ENCODE data around the gene TSPEAR. TPM values are rescaled to one million over a fixed set of nuclear protein-coding genes. Genes with fewer than 3 reads are reported as not detected.
A peak's percentile ranks its signal among the peaks of the same experiment; 100 is the strongest.

Gene TSPEAR
- total RNA-seq, 4 donors from 2014 or later, result under 0.01 to 0.23 TPM; not detected in 2

DNA sequence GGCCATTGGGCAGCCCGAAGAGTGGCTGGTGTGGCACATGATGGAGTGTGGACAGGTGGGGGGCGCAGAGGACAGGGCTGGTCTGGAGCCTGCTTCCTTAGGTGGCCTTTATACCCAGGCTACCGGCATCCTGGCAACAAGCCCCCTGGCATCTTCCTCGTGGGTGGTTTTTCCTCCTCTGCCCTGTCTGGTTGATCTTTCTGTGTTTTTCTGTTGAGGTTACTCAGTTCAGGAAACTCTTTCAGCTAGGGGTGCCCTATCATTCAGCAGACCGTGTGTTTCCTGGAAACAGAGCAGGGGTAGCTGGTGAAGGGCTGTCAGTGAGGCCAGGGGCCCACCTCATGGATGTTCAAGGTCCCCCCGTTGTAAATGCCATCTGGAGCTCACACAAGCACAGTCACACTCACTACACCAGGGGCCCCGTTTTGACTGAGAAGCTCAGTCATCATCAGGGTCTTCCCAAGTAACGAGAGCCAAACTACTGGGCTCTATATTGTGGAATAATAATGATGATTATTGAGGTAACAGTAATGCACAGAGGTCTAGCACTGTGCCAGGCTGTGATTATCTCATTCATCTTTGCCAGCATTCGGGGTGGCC lies 56.7 kb downstream of the TSPEAR start, which contains the start of gene KRTAP12-4:
Gene KRTAP12-4 (minus strand): TSS at position 84 of the 600 bp plus-strand sequence. CDS start 45 bp downstream, at position 39.
- TF ChIP-seq, protein P1, sequence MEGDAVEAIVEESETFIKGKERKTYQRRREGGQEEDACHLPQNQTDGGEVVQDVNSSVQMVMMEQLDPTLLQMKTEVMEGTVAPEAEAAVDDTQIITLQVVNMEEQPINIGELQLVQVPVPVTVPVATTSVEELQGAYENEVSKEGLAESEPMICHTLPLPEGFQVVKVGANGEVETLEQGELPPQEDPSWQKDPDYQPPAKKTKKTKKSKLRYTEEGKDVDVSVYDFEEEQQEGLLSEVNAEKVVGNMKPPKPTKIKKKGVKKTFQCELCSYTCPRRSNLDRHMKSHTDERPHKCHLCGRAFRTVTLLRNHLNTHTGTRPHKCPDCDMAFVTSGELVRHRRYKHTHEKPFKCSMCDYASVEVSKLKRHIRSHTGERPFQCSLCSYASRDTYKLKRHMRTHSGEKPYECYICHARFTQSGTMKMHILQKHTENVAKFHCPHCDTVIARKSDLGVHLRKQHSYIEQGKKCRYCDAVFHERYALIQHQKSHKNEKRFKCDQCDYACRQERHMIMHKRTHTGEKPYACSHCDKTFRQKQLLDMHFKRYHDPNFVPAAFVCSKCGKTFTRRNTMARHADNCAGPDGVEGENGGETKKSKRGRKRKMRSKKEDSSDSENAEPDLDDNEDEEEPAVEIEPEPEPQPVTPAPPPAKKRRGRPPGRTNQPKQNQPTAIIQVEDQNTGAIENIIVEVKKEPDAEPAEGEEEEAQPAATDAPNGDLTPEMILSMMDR (IDR thresholded peaks at IDR 0.05), result no peak
- TF ChIP-seq POLR2AphosphoS5 (IDR thresholded peaks at IDR 0.05) (no peak), EP300 (IDR thresholded peaks at IDR 0.05) (no peak), POLR2A (IDR thresholded peaks at IDR 0.05; ENCODE audit: low read depth) (no peak)
- H3K4me3 ChIP-seq, result no peak within 1 kb of the TSS
- no peaks in the 10 kb centered on the region for H3K4me1 ChIP-seq
- no peak for DNase-seq (ENCODE audit: extremely low spot score)
- 79% methylated on average over 7 of the region's 9 CpGs for WGBS
- intact Hi-C loops (cut with DNase I), result no loop called here
- no peaks in the 10 kb centered on the region for H3K36me3 ChIP-seq
- H3K27ac ChIP-seq (replicated peaks in 1 of 4), result no peak within 1 kb of the TSS
- peaks cover 0 to 13% (median 6%) of the 10 kb centered on the region in 4 donors for H3K9me3 ChIP-seq
- peaks cover 0 to 65% (median 0%) of the 10 kb centered on the region in 4 donors for H3K27me3 ChIP-seq

- Histone ChIP-seq H3K9me3 (peaks cover 0 to 13% (median 6%) of the 10 kb centered on the region in 4 donors), H3K4me3 (no peak overlapping the region), H3K36me3 (no peaks in the 10 kb centered on the region), H3K27me3 (peaks cover 0 to 66% (median 0%) of the 10 kb centered on the region in 4 donors), H3K4me1 (no peaks in the 10 kb centered on the region), H3K27ac (replicated peaks in 1 of 4) (no peak overlapping the region)
- intact Hi-C loops (cut with DNase I), result no loop called here
- WGBS, result 77% methylated on average over 12 of the region's 17 CpGs
- peak; percentile 79 for DNase-seq (ENCODE audit: extremely low spot score)
- TF ChIP-seq POLR2AphosphoS5 (IDR thresholded peaks at IDR 0.05), result peak in 1 of 2 donors; percentile 8
- TF ChIP-seq, protein P1 (IDR thresholded peaks at IDR 0.05), result no peak
These were observed 57.5 kb downstream of the TSPEAR start for GRCh38 chr21:44653656-44654575.

DNA sequence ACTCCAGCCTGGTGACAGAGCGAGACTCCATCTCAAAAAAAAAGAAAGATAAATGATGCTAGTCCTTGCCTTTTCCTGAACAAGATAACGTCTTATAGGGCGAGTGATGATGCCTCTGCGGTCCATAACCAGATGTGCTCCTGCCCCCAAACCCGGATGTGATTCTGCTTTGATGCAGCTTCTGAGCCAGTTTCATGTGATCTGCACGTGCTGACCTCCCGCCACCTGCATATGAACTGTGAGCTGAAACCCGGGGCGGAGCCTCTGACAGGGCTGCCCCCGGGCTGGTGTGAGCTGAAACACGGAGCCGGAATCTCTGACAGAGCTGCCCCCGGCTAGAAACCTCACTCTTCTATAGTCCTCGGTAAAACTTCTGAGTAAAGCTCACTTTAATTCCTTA lies 58.2 kb downstream of the TSPEAR start:
- DNase-seq (ENCODE audit: extremely low spot score), result peak; percentile 55
- H3K27me3 ChIP-seq, result peaks cover 0 to 66% (median 0%) of the 10 kb centered on the region in 4 donors
- peaks cover 0 to 13% (median 6%) of the 10 kb centered on the region in 4 donors for H3K9me3 ChIP-seq
- H3K4me1 ChIP-seq, result no peaks in the 10 kb centered on the region
- H3K36me3 ChIP-seq, result no peaks in the 10 kb centered on the region
- intact Hi-C loops (cut with DNase I), result no loop called here
- H3K4me3 ChIP-seq, result no peak overlapping the region
- WGBS, result 58% methylated on average over 14 of the region's 14 CpGs
- no peak overlapping the region for H3K27ac ChIP-seq (replicated peaks in 1 of 4)
- TF ChIP-seq EP300 (IDR thresholded peaks at IDR 0.05) (no peak), POLR2A (IDR thresholded peaks at IDR 0.05; ENCODE audit: low read depth) (no peak), POLR2AphosphoS5 (IDR thresholded peaks at IDR 0.05) (no peak)
- TF ChIP-seq, protein P1 (IDR thresholded peaks at IDR 0.05), result no peak

DNA sequence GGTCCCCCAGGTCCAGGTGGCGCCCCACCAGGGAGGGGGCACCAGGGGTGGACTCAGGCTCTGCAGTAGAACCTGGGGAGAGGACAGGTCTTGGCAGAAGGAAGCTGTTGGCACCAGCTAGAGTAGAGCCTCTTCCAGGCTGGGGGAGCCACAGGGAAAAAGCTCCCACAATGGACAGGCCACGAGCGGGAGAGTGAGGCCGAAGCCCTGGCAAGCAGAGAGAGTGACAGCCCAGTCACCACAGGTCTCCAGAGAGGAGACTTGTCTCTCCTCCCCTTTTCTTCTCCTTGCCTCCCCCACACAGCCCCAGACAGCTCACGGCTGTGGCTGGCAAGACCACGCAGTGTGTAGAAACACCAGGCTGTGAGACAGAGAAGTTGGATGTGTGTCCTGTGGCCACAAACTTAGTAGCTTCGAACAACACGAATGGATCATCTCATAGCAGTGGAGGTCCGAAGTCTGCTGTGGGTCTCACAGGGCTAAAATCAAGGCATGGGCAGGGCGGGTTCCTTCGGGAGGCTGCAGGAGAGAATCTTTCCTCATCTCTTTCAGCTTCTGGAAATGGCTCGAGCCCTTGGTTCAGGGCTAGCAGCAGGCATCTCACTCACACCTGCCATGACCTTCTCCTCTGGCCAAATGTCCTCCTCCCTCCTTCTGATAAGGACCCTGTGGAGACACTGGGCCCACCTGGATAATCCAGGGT lies 60.2 kb downstream of the TSPEAR start:
- H3K27ac ChIP-seq (replicated peaks in 1 of 4), result no peak overlapping the region
- peaks cover 0 to 3% (median 1%) of the 10 kb centered on the region in 4 donors for H3K9me3 ChIP-seq
- peak; percentile 89 for DNase-seq (ENCODE audit: extremely low spot score)
- 93% methylated on average over 11 of the region's 12 CpGs for WGBS
- H3K27me3 ChIP-seq, result peaks cover 0 to 70% (median 0%) of the 10 kb centered on the region in 4 donors
- no peaks in the 10 kb centered on the region for H3K4me1 ChIP-seq
- intact Hi-C loops (cut with DNase I), result no loop called here
- TF ChIP-seq POLR2AphosphoS5 (IDR thresholded peaks at IDR 0.05), result no peak
- TF ChIP-seq POLR2A (IDR thresholded peaks at IDR 0.05; ENCODE audit: low read depth), result no peak
- H3K4me3 ChIP-seq, result no peak overlapping the region
- H3K36me3 ChIP-seq, result no peaks in the 10 kb centered on the region
